Mammary epithelial cell (primary cell): ENCODE results near the gene KCNQ2.

Source experiments
- CTCF ChIP-seq, 2 donors: IDR thresholded peaks in 1 of 2; conservative IDR thresholded peaks in 1 of 2; 2 replicates each; pipeline ENCODE4 v1.5.1; 2011 to 2012; ENCODE audit warnings: inconsistent platforms in 2 of 2, low read length in 2 of 2, mild to moderate bottlenecking in 2 of 2, control low read depth in 1 of 2, low read depth in 1 of 2; ENCODE audit not compliant: insufficient read depth in 1 of 2; ENCODE audit errors: extremely low read depth in 1 of 2
- EZH2 ChIP-seq: IDR thresholded peaks from 2 replicates; pipeline ENCODE4 v1.6.1; 2012; ENCODE audit warnings: low read length, inconsistent platforms, borderline replicate concordance

DNA sequence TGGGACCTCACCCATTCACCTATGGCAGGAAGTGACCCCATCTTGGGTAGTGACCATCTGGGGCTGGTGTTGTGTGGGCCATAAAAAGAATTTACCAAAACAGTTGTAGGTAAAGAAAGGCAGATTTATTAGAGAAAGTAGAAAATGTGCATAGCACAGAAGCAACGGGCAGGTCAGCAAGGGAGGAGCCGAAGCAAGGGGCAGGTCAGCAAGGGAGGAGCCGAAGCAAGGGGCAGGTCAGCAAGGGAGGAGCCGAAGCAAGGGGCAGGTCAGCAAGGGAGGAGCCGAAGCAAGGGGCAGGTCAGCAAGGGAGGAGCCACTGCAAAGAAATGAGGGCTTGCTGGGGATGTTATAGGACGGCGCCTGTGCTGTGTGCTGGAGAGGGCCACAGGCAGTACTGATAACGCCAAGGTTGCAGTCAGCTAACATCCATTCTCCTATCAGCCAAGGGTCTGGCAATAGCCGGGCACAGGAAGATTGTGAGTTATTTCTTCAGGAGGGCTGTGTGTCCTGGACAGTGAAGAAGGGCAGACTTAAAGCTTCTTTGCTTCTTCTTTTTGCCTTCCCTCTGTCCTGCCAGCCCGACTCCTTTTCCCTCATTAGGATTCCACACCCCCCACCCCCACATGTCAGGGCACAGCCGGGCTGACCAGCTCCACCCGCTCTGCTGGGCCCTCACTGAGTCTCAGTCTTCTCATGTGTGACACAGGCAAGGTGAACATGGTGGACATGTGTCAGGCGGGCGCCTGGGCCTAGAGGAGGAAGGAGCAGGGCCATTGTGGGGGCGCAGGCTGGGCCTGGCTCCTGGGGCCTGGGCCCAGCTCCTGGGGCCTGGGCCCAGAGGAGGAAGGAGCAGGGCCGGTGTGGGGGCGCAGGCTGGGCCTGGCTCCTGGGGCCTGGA, 79.7 kb downstream of the KCNQ2 start:
- TF ChIP-seq CTCF (conservative IDR thresholded peaks at IDR 0.05 in 1 of 2, IDR thresholded peaks at IDR 0.05 in 1 of 2; ENCODE audit: extremely low read depth in 1 of 2, insufficient read depth in 1 of 2, low read depth in 1 of 2, low read length in 2 of 2) (no peak), EZH2 (no peak)
